ENCODE results near the gene BOK.

The BOK gene

GRCh38 chr2:241532733-241533601, 25.6 kb upstream of the BOK start:
- no peak overlapping the region for H3K4me3 ChIP-seq (ENCODE audit: low read length)
- TF ChIP-seq ZNF274 (IDR thresholded peaks at IDR 0.05; ENCODE audit: low read depth, low read length): no peak

- no peak for TF ChIP-seq ZNF274 (IDR thresholded peaks at IDR 0.05; ENCODE audit: low read depth, low read length)
- H3K4me3 ChIP-seq (ENCODE audit: low read length): no peak overlapping the region
These were observed 24.3 kb upstream of the BOK start for GRCh38 chr2:241534293-241534692.

- H3K4me3 ChIP-seq (ENCODE audit: low read length): no peak overlapping the region
- TF ChIP-seq ZNF274 (IDR thresholded peaks at IDR 0.05; ENCODE audit: low read depth, low read length): no peak
These were observed 23.7 kb upstream of the BOK start for GRCh38 chr2:241534701-241535375.

GRCh38 chr2:241535871-241536655, 22.5 kb upstream of the BOK start:
- H3K4me3 ChIP-seq (ENCODE audit: low read length): no peak overlapping the region

GRCh38 chr2:241538838-241539615, 19.5 kb upstream of the BOK start:
- no peak overlapping the region for H3K4me3 ChIP-seq (ENCODE audit: low read length)

More at GRCh38 chr2:241535871-241536655, 22.5 kb upstream of the BOK start:
- TF ChIP-seq ZNF274 (IDR thresholded peaks at IDR 0.05; ENCODE audit: low read depth, low read length): no peak

GRCh38 chr2:241539616-241540374, 18.8 kb upstream of the BOK start:
- TF ChIP-seq ZNF274 (IDR thresholded peaks at IDR 0.05; ENCODE audit: low read depth, low read length): no peak
- H3K4me3 ChIP-seq (ENCODE audit: low read length): no peak overlapping the region

More at GRCh38 chr2:241538838-241539615, 19.5 kb upstream of the BOK start:
- no peak for TF ChIP-seq ZNF274 (IDR thresholded peaks at IDR 0.05; ENCODE audit: low read depth, low read length)

- no peak for TF ChIP-seq ZNF274 (IDR thresholded peaks at IDR 0.05; ENCODE audit: low read depth, low read length)
- no peak overlapping the region for H3K4me3 ChIP-seq (ENCODE audit: low read length)
These were observed 18.2 kb upstream of the BOK start for GRCh38 chr2:241540401-241540770.

- H3K4me3 ChIP-seq (ENCODE audit: low read length): no peak overlapping the region; the same call in 1 of the 2 replicates
- no peak for TF ChIP-seq ZNF274 (IDR thresholded peaks at IDR 0.05; ENCODE audit: low read depth, low read length)
These were observed 17.6 kb upstream of the BOK start for GRCh38 chr2:241540771-241541561.

- no peak for TF ChIP-seq ZNF274 (IDR thresholded peaks at IDR 0.05; ENCODE audit: low read depth, low read length)
- H3K4me3 ChIP-seq (ENCODE audit: low read length): no peak overlapping the region
These were observed 16.8 kb upstream of the BOK start for GRCh38 chr2:241541564-241542277.

GRCh38 chr2:241542278-241542605, 16.3 kb upstream of the BOK start:
- TF ChIP-seq ZNF274 (IDR thresholded peaks at IDR 0.05; ENCODE audit: low read depth, low read length): no peak
- no peak overlapping the region for H3K4me3 ChIP-seq (ENCODE audit: low read length)

- H3K4me3 ChIP-seq (ENCODE audit: low read length): no peak overlapping the region
- TF ChIP-seq ZNF274 (IDR thresholded peaks at IDR 0.05; ENCODE audit: low read depth, low read length): no peak
These were observed 13.4 kb upstream of the BOK start for GRCh38 chr2:241545106-241545505.

Data from GM08714 (cell line).